ENCODE results near the gene IRF8.

Gene IRF8

DNA sequence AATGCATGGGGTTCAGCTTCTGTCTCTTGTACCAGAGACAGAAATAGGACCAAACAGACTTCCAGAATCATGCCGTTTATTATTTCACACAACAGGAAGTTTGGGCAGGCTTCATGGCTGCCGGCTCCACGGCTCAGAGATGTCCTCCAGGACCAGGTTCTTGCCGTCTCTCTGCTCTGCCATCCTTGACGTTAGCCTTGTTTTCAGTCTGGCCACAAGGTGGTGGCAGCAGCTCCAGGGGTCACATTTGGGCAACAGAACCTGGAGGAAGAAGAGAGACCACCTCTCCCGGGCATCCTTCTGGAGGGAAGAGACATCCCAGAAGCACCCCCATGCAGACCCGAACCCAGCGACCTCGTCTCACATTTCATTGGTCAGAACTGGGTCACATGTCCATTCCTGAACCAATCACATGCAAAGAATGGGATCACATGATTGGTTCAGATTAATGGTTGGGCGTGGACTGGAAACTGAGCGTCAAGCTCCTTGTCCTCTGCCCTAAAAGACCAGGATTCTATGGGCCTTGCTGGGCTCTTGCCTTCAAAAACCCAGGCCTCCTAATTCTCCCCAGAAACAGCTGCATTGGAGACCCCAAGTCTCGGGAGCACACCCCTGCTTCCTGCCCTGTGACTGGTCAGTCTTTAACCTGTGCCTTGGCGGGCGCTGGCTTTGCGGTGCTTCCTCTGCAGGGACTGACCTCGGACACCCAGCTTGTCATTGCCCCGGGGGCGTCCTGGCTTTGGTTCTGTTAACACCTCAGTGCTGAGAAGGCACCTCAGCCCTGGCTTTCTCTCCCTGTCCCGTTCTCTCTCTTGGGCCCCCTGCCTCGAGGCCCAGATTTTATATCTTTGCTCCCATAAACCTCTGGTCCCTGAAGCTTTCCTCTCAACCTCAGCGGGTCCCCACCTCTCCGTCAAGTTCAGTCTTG lies 63.3 kb downstream of the IRF8 start:
- DNase-seq: no peak

DNA sequence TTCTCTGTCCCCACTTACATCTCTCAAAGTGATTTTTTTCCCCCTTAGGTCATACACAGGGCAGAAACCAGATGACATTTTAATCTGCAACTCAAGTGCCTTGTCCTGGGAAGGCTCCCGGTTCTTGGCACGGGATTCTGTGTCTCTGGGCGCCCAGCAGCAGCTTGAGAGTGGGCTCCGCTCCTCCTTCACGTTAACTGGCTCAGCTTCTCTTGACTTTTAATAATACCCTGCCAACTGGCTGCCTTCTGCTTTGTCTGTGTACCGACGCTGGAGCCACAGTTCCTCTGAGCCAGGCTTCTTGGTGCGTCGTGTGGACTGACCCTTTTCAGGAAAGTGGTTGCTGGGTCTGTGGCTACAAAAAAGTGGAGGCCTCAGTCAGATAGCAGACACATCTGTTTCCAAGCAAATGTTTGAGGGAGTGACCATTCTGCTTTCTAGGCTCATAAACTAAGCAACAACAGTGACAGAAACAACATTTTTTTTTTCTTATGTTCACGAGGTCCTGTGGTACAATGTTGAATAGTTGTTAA lies 64.9 kb downstream of the IRF8 start:
- DNase-seq: no peak

DNA sequence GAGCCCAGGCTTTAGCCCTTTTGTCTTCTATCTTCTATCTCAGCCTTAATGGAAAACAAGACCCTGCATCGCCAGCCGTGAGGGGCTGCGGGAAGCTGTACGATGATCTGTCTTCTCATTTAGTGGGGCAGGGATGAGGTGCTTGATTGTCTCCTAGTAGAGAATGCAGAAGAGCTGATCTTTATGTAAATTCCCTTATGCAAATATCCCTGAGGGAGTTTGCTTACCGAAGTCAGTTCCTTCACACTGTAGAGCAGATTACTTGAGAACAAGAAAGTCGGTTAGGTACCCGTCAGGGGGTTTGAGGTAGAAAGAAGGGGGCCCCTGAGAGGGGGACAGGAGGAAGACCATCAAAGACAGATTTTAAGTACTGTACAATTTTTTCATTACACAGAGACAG lies 66.2 kb downstream of the IRF8 start:
- no peak for DNase-seq

DNA sequence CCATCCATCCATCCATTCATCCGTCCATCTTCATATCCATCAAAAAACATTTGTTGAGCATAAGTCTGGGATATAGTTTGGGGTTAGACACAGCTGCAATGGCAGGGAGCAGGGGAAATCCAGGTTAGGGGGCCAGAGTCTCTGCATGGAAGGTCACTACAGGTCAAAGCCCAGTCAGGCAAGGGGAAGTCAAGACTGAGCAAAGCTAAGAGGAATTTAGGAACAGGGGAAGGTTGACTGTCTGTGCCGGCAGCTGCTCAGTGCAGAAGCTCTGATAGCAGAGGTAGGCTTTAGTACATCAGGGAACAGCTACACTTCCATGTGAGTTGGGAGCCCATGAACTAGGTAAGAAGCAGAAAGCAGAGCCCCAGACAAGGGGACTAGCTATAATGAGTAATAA lies 68.1 kb downstream of the IRF8 start:
- DNase-seq: no peak

DNA sequence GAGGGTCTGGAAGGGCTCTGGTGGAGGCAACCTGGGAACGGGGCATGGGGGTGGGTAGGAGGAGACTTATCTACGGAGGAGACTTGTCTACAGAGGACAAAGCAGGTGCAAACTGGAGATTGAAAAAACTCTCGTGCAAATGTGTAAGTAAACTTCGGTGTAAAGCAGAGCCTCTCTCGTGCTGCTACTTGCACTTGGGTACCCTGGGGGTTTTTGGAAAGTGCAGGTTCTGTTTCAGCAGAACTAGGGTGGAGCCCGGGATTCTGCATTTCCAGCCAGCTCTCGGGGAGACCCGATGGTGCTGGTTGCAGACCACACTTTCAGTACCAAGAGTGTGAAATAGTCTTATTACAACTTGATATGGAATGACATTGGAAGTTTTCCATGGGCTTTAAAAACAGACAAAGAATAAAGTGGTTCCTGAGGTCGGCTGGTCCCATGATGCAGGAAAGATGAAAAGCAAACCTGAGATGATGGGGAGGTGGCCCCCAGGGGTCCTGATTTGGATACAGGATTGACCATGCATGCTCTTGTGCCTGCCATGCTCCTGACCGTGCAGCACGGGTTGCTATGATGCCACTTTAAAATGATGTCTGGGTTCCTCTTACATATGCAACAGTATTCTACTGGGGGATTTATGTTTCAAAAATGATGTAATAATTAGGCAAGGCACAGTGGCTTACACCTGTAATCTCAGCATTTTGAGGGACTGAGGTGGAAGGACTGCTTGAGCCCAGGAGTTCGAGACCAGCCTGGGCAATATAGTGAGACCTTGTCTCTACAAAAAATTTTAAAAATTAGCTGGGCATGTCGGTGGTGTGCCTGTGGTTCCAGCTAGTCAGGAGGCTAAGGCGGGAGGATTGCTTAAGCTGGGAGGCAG lies 69.3 kb downstream of the IRF8 start:
- no peak for DNase-seq

DNA sequence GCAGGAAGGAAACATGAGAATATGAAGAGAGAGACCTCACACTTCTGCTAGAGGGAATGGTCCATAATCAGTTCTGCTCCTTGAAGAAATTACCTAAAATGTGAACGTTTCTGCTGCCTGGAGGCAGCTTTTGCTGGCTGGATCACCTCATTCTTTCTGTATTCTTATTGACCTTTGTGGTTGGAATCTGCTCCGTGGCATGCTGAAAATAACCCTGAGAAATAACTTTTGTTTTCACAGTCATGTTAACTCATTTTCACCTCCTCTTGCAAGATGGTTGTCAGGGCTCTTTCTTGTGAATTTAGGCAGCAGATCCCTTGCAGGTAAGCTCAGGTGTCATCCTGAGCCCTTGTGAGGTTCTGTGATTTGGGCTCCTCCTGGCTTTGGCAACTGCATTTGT lies 70.2 kb downstream of the IRF8 start:
- no peak for DNase-seq

DNA sequence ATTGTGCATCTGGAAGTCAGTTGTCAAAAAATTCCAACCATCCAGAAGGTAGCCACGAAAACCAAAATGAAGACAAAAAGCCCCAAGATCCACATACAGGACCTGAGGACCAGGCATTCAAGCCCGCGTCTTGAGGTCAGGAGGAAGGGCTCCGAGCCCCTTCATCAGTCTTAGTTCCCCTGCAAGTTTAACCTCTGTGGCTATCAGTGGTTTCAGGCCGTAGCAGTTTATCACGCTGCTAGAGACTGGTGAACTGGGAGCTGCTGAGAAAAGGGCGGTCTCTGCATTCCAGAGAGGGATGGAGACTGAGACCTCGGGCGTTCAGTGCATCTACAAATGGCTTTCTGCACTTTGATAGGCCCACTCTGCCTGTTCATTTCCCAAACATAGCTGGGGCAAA lies 70.6 kb downstream of the IRF8 start:
- DNase-seq: no peak

DNA sequence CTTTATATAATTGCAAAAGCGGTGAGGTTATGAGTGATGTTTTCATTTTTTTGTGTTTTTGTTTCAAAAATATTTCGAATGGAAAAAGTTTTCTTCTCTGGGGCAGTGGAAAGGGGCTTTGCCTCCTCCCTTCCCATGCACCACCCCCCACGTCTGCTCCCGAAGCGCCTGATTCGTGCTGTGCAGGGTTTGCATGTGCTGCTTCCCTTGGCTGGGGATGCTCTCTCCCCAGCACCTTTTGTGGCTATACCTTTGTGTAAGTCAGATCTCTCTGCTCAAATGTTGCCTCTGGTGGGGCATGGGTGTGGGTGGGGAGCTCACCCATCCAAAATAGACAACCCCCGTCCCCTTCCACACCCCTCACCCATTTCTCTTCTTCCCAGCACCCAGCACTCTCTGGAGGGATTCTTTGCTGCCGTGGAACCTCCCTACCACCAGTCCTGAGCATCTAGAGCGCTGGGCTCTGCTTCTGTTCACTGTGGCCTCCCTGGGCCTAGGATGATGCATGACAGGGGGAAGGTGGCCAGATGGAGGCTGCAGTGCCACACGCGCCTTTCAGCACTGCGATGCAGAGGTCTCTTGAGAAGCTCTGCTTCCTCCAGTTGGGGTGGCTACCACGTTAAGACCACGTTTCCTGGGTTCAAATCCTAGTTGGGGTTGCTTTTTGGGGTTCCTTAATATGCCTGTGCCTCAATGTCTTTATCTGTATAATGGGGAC lies 71.2 kb downstream of the IRF8 start:
- DNase-seq: no peak

DNA sequence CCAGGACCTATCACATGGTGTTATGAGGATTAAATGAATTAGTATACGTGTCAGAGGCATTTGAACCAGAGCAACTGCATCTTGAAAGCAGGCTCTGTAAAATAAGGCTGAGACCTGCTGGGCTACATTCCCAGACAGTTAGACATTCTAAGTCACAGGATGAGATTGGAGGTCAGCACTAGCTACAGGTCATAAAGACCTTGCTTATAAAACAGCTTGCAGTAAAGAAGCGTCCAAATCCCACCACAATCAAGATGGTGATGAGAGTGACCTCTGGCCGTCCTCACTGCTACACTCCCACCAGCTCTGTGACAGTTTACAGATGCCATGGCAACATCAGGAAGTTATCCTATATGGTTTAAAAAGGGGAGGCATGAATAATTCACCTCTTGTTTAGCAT lies 71.8 kb downstream of the IRF8 start:
- DNase-seq: no peak

Data from NCI-H1417 (cell line).